ENCODE results near the gene ZCCHC7. TPM values are rescaled to one million over a fixed set of nuclear protein-coding genes. Genes with fewer than 3 reads are reported as not detected.
A peak's percentile ranks its signal among the peaks of the same experiment; 100 is the strongest.

ZCCHC7 gene
- total RNA-seq, 2 experiments from 2014 or later = 32.9 to 37.0 TPM

DNA sequence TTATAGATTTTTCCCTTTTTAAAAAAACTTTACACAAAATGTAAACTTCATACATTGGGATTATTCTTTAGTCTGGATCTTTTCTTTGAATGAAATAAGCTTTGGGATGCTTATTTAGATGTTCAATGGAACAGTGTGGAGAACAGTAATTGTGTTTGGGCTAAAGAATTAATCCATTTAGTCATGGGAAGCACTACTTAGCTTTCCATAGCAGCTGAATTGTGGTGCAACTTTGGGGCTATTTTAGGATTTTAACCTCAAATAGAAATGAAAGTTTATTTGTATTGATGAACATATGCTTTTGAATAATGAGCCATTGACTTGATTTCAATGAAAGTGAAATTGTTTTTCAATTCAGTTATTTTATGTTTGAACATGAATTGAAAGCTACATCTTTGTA, 72.4 kb downstream of the ZCCHC7 start:
- ATAC-seq = no peak
- no peak overlapping the region for H3K27ac Mint-ChIP-seq
- peaks cover 3% of the 10 kb centered on the region for H3K9me3 Mint-ChIP-seq
- no peaks in the 10 kb centered on the region for H3K27me3 Mint-ChIP-seq
- no peak for DNase-seq
- peaks cover 56% of the 10 kb centered on the region for H3K4me1 Mint-ChIP-seq (ENCODE audit: low read depth)
- TF ChIP-seq, protein P1, sequence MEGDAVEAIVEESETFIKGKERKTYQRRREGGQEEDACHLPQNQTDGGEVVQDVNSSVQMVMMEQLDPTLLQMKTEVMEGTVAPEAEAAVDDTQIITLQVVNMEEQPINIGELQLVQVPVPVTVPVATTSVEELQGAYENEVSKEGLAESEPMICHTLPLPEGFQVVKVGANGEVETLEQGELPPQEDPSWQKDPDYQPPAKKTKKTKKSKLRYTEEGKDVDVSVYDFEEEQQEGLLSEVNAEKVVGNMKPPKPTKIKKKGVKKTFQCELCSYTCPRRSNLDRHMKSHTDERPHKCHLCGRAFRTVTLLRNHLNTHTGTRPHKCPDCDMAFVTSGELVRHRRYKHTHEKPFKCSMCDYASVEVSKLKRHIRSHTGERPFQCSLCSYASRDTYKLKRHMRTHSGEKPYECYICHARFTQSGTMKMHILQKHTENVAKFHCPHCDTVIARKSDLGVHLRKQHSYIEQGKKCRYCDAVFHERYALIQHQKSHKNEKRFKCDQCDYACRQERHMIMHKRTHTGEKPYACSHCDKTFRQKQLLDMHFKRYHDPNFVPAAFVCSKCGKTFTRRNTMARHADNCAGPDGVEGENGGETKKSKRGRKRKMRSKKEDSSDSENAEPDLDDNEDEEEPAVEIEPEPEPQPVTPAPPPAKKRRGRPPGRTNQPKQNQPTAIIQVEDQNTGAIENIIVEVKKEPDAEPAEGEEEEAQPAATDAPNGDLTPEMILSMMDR (IDR thresholded peaks at IDR 0.05) = no peak
- ChIA-PET CTCF (interaction anchor here (1.1 to 1.4 kb wide), 2 partner anchors 13 to 61 kb away, joined by 3 to 5 read pairs; no protein-coding TSS in a partner anchor), POLR2A (no interaction called here)
- H3K4me3 Mint-ChIP-seq = no peak overlapping the region
- peaks cover 31% of the 10 kb centered on the region for H3K36me3 Mint-ChIP-seq (ENCODE audit: low read depth)
- intact Hi-C loops (cut with micrococcal nuclease) = loop anchor here (10.0 kb wide), 1 partner anchor 112 kb away; no protein-coding TSS in a partner anchor

DNA sequence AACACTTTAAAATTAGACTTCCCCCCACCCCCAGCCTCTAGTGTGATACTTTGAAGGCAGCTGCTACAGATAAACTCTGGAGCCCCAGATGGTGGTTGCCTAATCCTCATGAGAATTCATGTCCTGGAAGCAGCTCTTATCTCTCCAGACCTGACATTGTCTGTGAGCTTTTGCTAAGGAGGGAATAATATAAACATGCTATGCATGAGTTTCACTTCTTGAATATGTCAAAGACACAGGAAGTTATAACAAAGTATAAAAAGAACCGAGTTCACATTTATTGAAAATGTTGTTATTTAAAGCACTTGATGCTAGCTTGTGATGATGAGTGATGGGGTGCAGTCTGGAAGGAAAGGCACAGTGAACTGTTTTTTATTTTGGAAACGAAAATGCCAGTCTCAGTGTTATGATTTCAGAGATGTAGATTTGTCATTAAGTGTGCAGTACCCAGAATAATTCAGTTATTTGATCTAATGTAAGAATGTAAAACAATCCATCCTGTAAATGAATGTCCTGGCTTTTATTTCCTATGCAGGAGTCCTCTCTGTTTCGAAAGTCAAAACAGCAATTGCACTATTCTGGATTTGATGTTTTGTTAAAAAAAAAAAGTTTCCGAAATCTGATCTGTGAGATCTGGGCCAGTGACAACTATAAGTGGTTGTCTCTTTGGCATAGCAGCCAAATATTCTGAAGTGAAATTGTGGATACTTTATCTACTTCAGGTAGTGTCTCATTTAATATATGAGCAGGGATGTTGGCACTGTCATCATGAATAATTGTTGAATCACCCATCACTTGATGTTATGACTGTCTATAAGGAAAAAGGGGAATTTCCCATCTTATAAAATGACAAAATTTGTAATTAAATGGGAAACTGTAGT, 77.0 kb downstream of the ZCCHC7 start:
- DNase-seq (peak; percentile 13), ATAC-seq (peak; percentile 66)
- ChIA-PET CTCF (interaction anchor here (0.7 kb wide), 1 partner anchor 74 kb away, joined by 3 read pairs; no protein-coding TSS in a partner anchor), POLR2A (no interaction called here)
- intact Hi-C loops (cut with micrococcal nuclease) = loop anchor here (10.0 kb wide), 1 partner anchor 107 kb away; no protein-coding TSS in a partner anchor
- peak overlapping the region; percentile 89 for H3K27ac Mint-ChIP-seq
- peaks cover 32% of the 10 kb centered on the region for H3K36me3 Mint-ChIP-seq (ENCODE audit: low read depth)
- TF ChIP-seq, protein P1 (IDR thresholded peaks at IDR 0.05) = no peak
- H3K9me3 Mint-ChIP-seq = peaks cover 2% of the 10 kb centered on the region
- H3K27me3 Mint-ChIP-seq = no peaks in the 10 kb centered on the region
- H3K4me3 Mint-ChIP-seq = peak overlapping the region; percentile 11
- H3K4me1 Mint-ChIP-seq (ENCODE audit: low read depth) = peaks cover 72% of the 10 kb centered on the region

- intact Hi-C loops (cut with micrococcal nuclease) = loop anchor here (10.0 kb wide), 1 partner anchor 107 kb away; no protein-coding TSS in a partner anchor
- no peak for DNase-seq
- Mint-ChIP-seq H3K4me3 (no peak overlapping the region), H3K4me1 (ENCODE audit: low read depth) (peaks cover 70% of the 10 kb centered on the region), H3K36me3 (ENCODE audit: low read depth) (peaks cover 38% of the 10 kb centered on the region), H3K9me3 (peaks cover 2% of the 10 kb centered on the region), H3K27ac (peak overlapping the region; percentile 89), H3K27me3 (no peaks in the 10 kb centered on the region)
- ChIA-PET POLR2A (no interaction called here), CTCF (no interaction called here)
- ATAC-seq = no peak
- TF ChIP-seq, protein P1 (IDR thresholded peaks at IDR 0.05) = no peak
Observed at GRCh38 chr9:37198039-37198729, 77.8 kb downstream of the ZCCHC7 start.

DNA sequence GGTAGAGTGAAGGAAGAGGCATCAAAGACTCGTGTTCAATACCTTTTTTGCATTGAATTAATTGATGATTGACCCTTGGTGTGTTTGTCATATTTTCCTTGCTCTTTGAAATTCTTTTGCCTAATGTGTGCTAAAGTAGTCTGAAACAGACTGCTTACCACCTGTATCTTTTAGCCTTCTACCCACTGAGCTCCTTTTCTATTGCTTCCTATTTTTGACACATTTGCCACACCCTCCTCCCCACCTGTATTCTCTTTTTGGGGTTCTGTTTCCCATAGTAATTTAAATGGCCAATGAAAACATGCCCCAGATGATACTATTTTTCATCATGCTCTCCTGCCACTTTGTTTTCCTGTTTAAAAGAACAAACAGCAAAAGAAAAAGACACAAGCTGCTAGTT, 78.5 kb downstream of the ZCCHC7 start:
- H3K27ac Mint-ChIP-seq = peak overlapping the region; percentile 89
- no peak overlapping the region for H3K4me3 Mint-ChIP-seq
- ATAC-seq = no peak
- TF ChIP-seq, protein P1 (IDR thresholded peaks at IDR 0.05) = no peak
- POLR2A ChIA-PET = no interaction called here
- H3K36me3 Mint-ChIP-seq (ENCODE audit: low read depth) = peaks cover 41% of the 10 kb centered on the region
- H3K4me1 Mint-ChIP-seq (ENCODE audit: low read depth) = peaks cover 73% of the 10 kb centered on the region
- CTCF ChIA-PET = interaction anchor here (1.2 kb wide), 1 partner anchor 203 kb away, joined by 3 read pairs; no protein-coding TSS in a partner anchor
- intact Hi-C loops (cut with micrococcal nuclease) = loop anchor here (1.0 to 10.0 kb wide), 2 partner anchors 12 to 106 kb away; no protein-coding TSS in a partner anchor
- no peak for DNase-seq
- peaks cover 6% of the 10 kb centered on the region for H3K9me3 Mint-ChIP-seq
- no peaks in the 10 kb centered on the region for H3K27me3 Mint-ChIP-seq
